ENCODE results near the gene AIF1.

AIF1 gene

DNA sequence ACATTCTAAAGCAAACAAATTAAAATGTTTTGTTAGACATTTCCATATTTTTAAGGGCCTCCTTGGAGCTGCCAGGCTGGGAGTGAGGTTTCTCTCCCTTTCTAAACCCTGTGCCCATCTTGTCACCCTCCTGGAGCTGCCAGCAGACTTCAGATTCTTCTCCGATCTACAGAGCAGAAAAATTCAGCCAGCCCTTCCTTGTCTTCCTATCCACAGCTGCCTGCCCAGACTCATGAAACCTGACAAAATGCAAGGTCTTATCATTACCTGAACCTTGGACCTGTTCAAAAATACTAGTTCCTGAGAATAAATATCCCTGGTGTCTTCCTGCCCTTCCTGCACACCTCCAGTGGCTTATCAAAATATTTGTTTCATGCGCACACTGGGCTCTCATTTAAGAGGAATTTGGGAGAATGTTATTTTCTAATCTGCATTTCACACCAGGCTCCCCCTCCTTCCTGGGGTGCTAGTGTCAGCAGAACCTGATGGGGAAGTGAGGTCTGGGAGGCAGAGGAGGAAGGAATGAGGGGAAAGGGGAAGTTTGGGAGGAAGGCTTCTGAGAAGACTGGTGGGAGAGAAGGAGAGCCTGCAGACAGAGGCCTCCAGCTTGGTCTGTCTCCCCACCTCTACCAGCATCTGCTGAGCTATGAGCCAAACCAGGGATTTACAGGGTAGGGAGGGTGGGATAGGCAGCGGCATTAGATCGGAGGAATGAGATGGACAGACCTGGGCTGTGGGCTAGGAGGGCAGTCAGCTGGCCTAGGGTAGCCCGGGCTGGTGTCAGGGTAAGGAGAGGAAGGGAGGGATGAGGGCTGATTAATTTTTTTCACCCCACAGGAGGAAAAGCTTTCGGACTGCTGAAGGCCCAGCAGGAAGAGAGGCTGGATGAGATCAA, at the start of gene AIF1:
Gene AIF1 (plus strand): TSS at position 551 of the 895 bp plus-strand sequence. CDS start 96 bp downstream, at position 647.
- in situ Hi-C loops (cut with HindIII; ENCODE audit: low sequenced_read_pairs) = no loop called here

DNA sequence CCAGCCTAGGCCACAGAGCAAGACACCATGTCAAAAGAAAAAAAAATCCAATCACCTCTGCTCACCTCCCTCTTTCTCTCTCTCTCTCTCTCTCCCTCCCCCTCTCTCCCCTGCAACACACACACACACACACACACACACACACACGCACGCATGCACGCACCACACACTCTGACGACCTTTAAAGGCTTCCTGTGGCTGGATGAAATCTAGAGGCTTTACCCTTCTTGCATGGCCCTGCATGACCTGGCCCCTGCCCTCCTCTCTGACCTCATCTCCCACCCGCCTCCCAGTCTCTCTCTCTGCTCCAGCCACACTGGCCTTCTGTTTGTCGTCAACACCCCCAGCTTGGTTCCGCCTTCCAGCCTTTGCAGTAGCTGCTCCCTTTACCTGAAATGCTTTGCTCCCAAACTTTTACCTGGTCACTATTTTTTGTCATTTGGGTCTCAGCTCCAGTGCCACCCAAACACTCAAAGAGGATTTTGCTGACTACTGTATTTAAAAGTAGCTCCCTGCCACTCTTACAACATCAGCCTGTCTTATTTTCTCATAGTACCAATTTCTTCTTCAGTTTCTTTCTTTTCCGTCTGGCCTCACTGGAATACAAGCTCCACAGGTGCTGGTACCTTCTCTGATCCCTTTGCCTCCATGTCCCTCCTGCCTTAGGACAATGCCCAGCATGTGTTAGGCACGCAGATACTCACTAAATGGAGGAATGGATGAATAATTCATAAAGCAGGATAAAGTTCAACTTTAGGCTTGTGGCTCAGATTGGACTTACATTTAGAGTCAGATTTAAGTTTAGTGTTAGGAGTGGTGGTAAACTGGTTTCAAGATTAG, 47.3 kb upstream of the AIF1 start:
- in situ Hi-C loops (cut with HindIII; ENCODE audit: low sequenced_read_pairs) = no loop called here

DNA sequence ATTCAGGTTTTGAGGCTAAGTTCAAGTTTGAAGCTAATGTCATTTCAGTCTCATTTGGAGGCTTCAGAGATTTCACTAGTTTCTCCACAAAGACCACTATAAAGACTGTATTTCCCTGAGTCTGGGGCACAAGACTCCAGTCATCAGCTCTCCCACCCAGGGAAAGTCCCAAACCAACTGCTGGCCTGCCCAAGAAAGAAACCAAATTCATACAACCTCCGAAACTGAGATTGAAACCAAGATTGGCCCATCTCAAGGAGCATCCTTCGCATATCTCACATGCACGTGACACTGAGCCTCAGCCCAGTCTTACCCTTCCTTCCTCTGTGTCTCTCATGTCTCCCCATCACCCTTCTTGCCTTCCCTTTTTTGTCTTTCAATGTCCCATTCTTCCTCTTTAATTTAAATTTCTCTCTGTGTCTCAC, 46.5 kb upstream of the AIF1 start:
- in situ Hi-C loops (cut with HindIII; ENCODE audit: low sequenced_read_pairs) = no loop called here

DNA sequence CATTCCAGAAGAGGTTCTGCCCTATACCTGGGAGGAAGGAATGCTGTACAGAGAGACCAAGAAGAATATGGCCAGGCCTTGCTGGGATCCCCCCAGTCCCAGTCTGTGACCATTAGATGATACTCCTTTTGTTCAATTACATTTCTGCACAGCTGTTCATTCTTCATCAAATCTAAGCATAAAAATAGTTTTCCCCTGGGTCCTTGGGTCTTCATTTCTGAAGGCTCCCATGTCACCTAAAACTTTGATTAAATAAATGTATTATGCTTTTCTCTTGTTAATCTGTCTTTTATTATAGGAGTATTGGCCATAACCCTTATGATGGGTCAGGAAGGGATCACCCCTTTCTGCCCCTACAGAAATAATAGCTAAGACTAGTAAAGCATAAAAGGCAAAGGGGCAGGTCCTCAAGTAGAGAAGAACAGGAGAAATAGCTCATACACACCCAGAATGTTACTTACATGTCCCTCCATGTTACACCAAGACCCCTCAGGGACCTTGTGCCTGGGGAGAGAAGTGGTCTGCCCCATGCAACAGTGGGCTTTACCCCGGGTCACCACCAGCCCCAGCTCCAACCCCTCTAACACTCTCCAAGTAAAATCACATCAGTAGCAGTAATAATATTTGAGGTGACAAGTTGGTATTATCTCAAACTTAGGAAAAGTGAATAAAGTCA, 45.0 kb upstream of the AIF1 start:
- in situ Hi-C loops (cut with HindIII; ENCODE audit: low sequenced_read_pairs) = no loop called here

DNA sequence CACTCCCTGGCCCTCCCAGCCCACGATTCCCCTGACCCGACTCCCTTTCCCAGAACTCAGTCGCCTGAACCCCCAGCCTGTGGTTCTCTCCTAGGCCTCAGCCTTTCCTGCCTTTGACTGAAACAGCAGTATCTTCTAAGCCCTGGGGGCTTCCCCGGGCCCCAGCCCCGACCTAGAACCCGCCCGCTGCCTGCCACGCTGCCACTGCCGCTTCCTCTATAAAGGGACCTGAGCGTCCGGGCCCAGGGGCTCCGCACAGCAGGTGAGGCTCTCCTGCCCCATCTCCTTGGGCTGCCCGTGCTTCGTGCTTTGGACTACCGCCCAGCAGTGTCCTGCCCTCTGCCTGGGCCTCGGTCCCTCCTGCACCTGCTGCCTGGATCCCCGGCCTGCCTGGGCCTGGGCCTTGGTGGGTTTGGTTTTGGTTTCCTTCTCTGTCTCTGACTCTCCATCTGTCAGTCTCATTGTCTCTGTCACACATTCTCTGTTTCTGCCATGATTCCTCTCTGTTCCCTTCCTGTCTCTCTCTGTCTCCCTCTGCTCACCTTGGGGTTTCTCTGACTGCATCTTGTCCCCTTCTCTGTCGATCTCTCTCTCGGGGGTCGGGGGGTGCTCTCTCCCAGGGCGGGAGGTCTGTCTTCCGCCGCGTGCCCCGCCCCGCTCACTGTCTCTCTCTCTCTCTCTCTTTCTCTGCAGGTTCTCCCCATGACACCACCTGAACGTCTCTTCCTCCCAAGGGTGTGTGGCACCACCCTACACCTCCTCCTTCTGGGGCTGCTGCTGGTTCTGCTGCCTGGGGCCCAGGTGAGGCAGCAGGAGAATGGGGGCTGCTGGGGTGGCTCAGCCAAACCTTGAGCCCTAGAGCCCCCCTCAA, 42.8 kb upstream of the AIF1 start, which contains the start of gene LTA:
Gene LTA (plus strand): TSS at position 249 of the 871 bp plus-strand sequence. CDS start 454 bp downstream, at position 703.
- in situ Hi-C loops (cut with HindIII; ENCODE audit: low sequenced_read_pairs) = no loop called here

DNA sequence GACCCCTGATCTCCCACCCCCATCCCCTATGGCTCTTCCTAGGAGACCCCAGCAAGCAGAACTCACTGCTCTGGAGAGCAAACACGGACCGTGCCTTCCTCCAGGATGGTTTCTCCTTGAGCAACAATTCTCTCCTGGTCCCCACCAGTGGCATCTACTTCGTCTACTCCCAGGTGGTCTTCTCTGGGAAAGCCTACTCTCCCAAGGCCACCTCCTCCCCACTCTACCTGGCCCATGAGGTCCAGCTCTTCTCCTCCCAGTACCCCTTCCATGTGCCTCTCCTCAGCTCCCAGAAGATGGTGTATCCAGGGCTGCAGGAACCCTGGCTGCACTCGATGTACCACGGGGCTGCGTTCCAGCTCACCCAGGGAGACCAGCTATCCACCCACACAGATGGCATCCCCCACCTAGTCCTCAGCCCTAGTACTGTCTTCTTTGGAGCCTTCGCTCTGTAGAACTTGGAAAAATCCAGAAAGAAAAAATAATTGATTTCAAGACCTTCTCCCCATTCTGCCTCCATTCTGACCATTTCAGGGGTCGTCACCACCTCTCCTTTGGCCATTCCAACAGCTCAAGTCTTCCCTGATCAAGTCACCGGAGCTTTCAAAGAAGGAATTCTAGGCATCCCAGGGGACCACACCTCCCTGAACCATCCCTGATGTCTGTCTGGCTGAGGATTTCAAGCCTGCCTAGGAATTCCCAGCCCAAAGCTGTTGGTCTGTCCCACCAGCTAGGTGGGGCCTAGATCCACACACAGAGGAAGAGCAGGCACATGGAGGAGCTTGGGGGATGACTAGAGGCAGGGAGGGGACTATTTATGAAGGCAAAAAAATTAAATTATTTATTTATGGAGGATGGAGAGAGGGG, 41.6 kb upstream of the AIF1 start:
- in situ Hi-C loops (cut with HindIII; ENCODE audit: low sequenced_read_pairs) = no loop called here

DNA sequence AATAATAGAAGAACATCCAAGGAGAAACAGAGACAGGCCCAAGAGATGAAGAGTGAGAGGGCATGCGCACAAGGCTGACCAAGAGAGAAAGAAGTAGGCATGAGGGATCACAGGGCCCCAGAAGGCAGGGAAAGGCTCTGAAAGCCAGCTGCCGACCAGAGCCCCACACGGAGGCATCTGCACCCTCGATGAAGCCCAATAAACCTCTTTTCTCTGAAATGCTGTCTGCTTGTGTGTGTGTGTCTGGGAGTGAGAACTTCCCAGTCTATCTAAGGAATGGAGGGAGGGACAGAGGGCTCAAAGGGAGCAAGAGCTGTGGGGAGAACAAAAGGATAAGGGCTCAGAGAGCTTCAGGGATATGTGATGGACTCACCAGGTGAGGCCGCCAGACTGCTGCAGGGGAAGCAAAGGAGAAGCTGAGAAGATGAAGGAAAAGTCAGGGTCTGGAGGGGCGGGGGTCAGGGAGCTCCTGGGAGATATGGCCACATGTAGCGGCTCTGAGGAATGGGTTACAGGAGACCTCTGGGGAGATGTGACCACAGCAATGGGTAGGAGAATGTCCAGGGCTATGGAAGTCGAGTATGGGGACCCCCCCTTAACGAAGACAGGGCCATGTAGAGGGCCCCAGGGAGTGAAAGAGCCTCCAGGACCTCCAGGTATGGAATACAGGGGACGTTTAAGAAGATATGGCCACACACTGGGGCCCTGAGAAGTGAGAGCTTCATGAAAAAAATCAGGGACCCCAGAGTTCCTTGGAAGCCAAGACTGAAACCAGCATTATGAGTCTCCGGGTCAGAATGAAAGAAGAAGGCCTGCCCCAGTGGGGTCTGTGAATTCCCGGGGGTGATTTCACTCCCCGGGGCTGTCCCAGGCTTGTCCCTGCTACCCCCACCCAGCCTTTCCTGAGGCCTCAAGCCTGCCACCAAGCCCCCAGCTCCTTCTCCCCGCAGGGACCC, 40.6 kb upstream of the AIF1 start:
- in situ Hi-C loops (cut with HindIII; ENCODE audit: low sequenced_read_pairs) = no loop called here

DNA sequence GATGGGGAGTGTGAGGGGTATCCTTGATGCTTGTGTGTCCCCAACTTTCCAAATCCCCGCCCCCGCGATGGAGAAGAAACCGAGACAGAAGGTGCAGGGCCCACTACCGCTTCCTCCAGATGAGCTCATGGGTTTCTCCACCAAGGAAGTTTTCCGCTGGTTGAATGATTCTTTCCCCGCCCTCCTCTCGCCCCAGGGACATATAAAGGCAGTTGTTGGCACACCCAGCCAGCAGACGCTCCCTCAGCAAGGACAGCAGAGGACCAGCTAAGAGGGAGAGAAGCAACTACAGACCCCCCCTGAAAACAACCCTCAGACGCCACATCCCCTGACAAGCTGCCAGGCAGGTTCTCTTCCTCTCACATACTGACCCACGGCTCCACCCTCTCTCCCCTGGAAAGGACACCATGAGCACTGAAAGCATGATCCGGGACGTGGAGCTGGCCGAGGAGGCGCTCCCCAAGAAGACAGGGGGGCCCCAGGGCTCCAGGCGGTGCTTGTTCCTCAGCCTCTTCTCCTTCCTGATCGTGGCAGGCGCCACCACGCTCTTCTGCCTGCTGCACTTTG, 39.6 kb upstream of the AIF1 start, which contains the start of gene TNF:
Gene TNF (plus strand): TSS at position 231 of the 567 bp plus-strand sequence. CDS start 177 bp downstream, at position 408.
- in situ Hi-C loops (cut with HindIII; ENCODE audit: low sequenced_read_pairs) = no loop called here

DNA sequence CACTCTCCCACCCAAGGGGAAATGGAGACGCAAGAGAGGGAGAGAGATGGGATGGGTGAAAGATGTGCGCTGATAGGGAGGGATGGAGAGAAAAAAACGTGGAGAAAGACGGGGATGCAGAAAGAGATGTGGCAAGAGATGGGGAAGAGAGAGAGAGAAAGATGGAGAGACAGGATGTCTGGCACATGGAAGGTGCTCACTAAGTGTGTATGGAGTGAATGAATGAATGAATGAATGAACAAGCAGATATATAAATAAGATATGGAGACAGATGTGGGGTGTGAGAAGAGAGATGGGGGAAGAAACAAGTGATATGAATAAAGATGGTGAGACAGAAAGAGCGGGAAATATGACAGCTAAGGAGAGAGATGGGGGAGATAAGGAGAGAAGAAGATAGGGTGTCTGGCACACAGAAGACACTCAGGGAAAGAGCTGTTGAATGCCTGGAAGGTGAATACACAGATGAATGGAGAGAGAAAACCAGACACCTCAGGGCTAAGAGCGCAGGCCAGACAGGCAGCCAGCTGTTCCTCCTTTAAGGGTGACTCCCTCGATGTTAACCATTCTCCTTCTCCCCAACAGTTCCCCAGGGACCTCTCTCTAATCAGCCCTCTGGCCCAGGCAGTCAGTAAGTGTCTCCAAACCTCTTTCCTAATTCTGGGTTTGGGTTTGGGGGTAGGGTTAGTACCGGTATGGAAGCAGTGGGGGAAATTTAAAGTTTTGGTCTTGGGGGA, 38.9 kb upstream of the AIF1 start:
- in situ Hi-C loops (cut with HindIII; ENCODE audit: low sequenced_read_pairs) = no loop called here

DNA sequence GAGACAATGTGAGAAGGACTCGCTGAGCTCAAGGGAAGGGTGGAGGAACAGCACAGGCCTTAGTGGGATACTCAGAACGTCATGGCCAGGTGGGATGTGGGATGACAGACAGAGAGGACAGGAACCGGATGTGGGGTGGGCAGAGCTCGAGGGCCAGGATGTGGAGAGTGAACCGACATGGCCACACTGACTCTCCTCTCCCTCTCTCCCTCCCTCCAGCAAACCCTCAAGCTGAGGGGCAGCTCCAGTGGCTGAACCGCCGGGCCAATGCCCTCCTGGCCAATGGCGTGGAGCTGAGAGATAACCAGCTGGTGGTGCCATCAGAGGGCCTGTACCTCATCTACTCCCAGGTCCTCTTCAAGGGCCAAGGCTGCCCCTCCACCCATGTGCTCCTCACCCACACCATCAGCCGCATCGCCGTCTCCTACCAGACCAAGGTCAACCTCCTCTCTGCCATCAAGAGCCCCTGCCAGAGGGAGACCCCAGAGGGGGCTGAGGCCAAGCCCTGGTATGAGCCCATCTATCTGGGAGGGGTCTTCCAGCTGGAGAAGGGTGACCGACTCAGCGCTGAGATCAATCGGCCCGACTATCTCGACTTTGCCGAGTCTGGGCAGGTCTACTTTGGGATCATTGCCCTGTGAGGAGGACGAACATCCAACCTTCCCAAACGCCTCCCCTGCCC, 38.0 kb upstream of the AIF1 start:
- in situ Hi-C loops (cut with HindIII; ENCODE audit: low sequenced_read_pairs) = no loop called here

DNA sequence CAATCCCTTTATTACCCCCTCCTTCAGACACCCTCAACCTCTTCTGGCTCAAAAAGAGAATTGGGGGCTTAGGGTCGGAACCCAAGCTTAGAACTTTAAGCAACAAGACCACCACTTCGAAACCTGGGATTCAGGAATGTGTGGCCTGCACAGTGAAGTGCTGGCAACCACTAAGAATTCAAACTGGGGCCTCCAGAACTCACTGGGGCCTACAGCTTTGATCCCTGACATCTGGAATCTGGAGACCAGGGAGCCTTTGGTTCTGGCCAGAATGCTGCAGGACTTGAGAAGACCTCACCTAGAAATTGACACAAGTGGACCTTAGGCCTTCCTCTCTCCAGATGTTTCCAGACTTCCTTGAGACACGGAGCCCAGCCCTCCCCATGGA, 37.5 kb upstream of the AIF1 start:
- in situ Hi-C loops (cut with HindIII; ENCODE audit: low sequenced_read_pairs) = no loop called here

DNA sequence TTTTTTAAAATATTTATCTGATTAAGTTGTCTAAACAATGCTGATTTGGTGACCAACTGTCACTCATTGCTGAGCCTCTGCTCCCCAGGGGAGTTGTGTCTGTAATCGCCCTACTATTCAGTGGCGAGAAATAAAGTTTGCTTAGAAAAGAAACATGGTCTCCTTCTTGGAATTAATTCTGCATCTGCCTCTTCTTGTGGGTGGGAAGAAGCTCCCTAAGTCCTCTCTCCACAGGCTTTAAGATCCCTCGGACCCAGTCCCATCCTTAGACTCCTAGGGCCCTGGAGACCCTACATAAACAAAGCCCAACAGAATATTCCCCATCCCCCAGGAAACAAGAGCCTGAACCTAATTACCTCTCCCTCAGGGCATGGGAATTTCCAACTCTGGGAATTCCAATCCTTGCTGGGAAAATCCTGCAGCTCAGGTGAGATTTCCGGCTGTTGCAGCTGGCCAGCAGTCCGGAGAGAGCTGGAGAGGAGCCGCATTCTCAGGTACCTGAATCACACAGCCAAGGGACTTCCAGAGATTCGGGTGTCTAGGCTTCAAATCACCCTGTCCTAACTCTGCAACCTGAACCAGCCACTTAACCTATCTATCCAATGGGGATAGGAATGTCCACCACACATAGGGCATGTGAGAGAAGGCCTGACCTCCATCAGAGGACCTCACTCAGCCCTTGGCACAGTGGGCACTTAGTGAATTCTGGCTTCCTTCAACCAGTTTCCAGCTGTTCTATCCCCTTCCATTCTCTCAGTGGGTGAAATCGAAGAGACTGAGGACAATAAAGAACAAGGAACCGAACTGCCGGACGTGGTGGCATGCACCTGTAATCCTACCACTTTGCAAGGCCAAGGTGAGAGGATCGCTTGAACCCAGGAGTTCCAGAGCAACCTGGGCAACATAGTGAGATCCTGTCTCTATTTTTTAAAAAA, 36.6 kb upstream of the AIF1 start:
- in situ Hi-C loops (cut with HindIII; ENCODE audit: low sequenced_read_pairs) = no loop called here

DNA sequence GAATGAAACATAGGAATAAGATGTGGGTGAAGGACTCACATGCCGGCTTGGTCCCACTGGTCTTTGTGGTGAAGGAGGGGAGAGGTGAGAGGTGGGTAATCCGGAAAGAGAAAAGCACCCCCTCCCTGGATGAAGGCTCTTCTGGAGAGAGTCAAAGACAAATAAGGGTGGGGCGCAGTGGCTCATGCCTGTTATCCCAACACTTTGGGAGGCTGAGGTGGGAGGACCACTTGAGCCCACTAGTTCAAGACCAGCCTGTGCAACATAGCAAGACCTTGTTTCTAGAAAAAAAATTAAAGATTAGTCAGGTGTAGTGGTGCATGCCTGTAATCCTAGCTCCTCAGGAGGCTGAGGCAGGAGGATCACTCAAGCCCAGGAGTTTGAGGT, 35.9 kb upstream of the AIF1 start:
- in situ Hi-C loops (cut with HindIII; ENCODE audit: low sequenced_read_pairs) = no loop called here

DNA sequence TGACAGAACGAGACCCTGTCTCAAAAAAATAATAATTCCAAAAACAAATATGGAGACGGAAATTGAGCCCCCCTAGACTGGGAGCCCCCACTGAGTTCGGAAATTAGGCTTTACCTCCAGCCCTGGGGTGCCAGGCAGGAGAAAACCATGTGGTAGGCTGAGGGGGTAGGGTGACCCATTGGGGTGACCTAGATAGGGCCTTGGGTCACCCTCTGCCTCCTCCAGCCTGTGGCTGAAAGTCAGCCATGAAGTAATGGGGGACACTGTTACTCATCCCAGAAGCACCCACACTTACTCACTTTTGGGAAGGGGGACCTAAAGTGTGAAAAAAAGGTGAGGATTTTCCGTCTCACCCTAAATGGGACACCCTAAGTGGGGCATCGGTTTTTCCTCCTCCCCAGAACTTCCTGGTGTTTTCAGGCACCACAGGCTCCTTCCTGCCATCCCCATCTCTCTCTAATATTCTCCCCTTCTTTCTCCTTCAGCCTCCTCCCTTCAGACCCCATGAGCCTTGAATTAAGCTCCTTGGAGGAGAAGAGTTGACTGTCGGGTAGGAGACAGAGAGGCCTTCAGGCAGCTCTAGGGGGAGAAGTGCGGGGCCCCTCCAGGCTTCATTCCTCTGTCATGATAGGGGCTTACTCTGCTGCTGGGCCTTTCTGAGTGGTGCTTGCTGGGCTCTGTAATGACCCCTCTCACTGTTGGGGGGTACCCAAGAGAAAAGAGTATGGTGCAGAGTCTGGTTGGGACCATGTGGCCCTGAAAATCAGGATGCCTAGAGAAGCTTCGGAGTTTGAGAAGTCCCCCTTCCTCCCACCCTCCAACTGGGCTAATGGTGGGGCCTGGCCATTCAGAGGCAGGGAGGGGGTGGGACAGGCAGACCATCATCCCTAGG, 35.2 kb upstream of the AIF1 start:
- in situ Hi-C loops (cut with HindIII; ENCODE audit: low sequenced_read_pairs) = no loop called here

DNA sequence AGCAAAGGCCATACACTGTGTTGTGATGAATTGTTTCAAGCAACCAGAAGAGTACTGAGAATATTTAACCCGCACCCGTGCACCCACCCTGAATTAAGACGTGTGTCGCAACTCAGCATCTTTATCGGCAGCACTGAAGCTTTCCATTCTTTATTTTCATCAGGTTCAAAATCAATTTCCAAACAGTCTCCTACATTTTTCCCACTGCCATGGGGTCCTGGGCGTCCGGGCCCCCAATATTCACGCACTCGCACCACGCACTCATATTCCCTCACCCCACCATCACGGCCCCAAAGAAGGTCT, 34.6 kb upstream of the AIF1 start:
- in situ Hi-C loops (cut with HindIII; ENCODE audit: low sequenced_read_pairs) = no loop called here

Measured in DLD1 (cell line).